A673 (cell line): ENCODE results near the gene ASCL4. TPM values are rescaled to one million over a fixed set of nuclear protein-coding genes. Genes with fewer than 3 reads are reported as not detected.

Experiments
- BruUV-seq: library from RNA; stranded (reverse); fragments of 400-500 nt; replicated peaks from 2 replicates; lab custom pipeline; 2021; lab: Mats Ljungman, UMichigan
- CTCF ChIA-PET: fragments of 300-600 bp; sonication (Branson Sonifier 250); formaldehyde crosslinking; loops from one replicate; lab custom pipeline; 2022; ENCODE audit warnings: antibody characterized with exemption; lab: Charles Lee
- POLR2A ChIA-PET: fragments of 300-600 bp; sonication (Branson Sonifier 250); formaldehyde crosslinking; loops from one replicate; lab custom pipeline; 2022; ENCODE audit warnings: antibody characterized with exemption; ENCODE audit not compliant: low non-redundant PET; lab: Charles Lee
- DNase-seq: peaks from one replicate; pipeline ENCODE4 v3.0.0-alpha.2; 2015; ENCODE audit warnings: low spot score
- H3K27ac ChIP-seq: fragments of 200-600 bp; sonication (generic); 2 replicates; pipeline ENCODE4 v1.5.1; 2016; ENCODE audit warnings: mixed run types, low read depth, mild to moderate bottlenecking, mixed read lengths, antibody characterized with exemption, low read length; ENCODE audit not compliant: poor library complexity, severe bottlenecking
- H3K27me3 ChIP-seq: fragments of 200-600 bp; sonication (generic); replicated peaks from 2 replicates; pipeline ENCODE4 v1.6.1; 2017; ENCODE audit warnings: mixed run types, low read depth, mild to moderate bottlenecking, mixed read lengths, antibody characterized with exemption, low read length; ENCODE audit not compliant: insufficient read depth, poor library complexity
- H3K36me3 ChIP-seq: fragments of 200-600 bp; sonication (generic); 2 replicates; pipeline ENCODE4 v1.6.1; 2016; ENCODE audit warnings: mixed run types, mild to moderate bottlenecking, mixed read lengths, antibody characterized with exemption, low read length; ENCODE audit not compliant: insufficient read depth, poor library complexity, severe bottlenecking
- H3K4me1 ChIP-seq: fragments of 200-600 bp; sonication (generic); 2 replicates; pipeline ENCODE4 v1.6.1; 2017; ENCODE audit warnings: mixed run types, mild to moderate bottlenecking, mixed read lengths, antibody characterized with exemption, low read length; ENCODE audit not compliant: insufficient read depth, poor library complexity, severe bottlenecking
- H3K4me3 ChIP-seq: fragments of 200-600 bp; sonication (generic); 2 replicates; pipeline ENCODE4 v1.5.1; 2016; ENCODE audit warnings: low read depth, mixed run types, mild to moderate bottlenecking, mixed read lengths, low read length; ENCODE audit not compliant: poor library complexity, severe bottlenecking
- H3K9me3 ChIP-seq: fragments of 200-600 bp; sonication (generic); 2 replicates; pipeline ENCODE4 v1.6.1; 2016; ENCODE audit warnings: mixed run types, low read depth, mild to moderate bottlenecking, mixed read lengths, antibody characterized with exemption, low read length; ENCODE audit not compliant: poor library complexity, severe bottlenecking
- EZH2 ChIP-seq: fragments of 200-600 bp; sonication (generic); IDR thresholded peaks from 2 replicates; pipeline ENCODE4 v1.6.1; 2017; ENCODE audit warnings: borderline replicate concordance, low read depth, mild to moderate bottlenecking, mixed read lengths, antibody characterized with exemption, low read length; ENCODE audit not compliant: poor library complexity, severe bottlenecking
- intact Hi-C: fragments of 100-400 bp; cut with micrococcal nuclease; formaldehyde crosslinking; loops from one replicate; pipeline ENCODE4 v1.10.0; 2022; ENCODE audit not compliant: unreplicated experiment
- total RNA-seq: library from RNA; stranded (reverse); gene quantifications from 2 replicates; pipeline ENCODE4 v1.2.3, GENCODE V29; 2021
- TF ChIP-seq, protein P1 (sequence below): fragments of 300-800, 200-600 bp; sonication (generic); conservative IDR thresholded peaks from 2 replicates; pipeline ENCODE4 v1.5.1; 2017; ENCODE audit warnings: low read depth, mild to moderate bottlenecking, antibody characterized with exemption, low read length, moderate library complexity, mixed read lengths

Gene ASCL4
- total RNA-seq, 1 experiment from 2014 or later, result not detected

DNA sequence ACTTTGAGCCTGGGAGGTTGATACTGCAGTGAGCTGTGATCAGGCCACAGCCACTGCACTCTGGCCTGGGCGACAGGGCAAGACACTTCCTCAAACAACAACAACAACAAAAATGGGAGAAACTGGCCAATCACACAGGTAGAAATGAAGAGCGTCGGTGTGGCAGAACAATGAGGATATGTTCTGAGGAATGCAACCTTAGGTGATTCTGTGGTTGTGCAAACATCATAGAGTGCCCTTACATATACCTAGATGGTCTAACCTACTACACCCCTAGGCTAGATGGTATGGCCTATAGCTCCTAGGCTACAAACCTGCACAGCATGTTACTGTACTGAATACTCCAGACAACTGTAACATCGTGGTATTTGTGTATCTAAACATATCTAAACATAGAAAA lies 9.9 kb upstream of the ASCL4 start:
- Histone ChIP-seq H3K9me3 (no peaks in the 10 kb centered on the region), H3K4me3 (no peak overlapping the region), H3K4me1 (peaks cover 5% of the 10 kb centered on the region), H3K27me3 (peaks cover 8% of the 10 kb centered on the region), H3K36me3 (no peaks in the 10 kb centered on the region), H3K27ac (no peak overlapping the region)
- TF ChIP-seq, protein P1, sequence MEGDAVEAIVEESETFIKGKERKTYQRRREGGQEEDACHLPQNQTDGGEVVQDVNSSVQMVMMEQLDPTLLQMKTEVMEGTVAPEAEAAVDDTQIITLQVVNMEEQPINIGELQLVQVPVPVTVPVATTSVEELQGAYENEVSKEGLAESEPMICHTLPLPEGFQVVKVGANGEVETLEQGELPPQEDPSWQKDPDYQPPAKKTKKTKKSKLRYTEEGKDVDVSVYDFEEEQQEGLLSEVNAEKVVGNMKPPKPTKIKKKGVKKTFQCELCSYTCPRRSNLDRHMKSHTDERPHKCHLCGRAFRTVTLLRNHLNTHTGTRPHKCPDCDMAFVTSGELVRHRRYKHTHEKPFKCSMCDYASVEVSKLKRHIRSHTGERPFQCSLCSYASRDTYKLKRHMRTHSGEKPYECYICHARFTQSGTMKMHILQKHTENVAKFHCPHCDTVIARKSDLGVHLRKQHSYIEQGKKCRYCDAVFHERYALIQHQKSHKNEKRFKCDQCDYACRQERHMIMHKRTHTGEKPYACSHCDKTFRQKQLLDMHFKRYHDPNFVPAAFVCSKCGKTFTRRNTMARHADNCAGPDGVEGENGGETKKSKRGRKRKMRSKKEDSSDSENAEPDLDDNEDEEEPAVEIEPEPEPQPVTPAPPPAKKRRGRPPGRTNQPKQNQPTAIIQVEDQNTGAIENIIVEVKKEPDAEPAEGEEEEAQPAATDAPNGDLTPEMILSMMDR, result no peak
- no peak for TF ChIP-seq EZH2
- DNase-seq, result no peak
- ChIA-PET CTCF (no interaction called here), POLR2A (no interaction called here)
- intact Hi-C loops, result no loop called here
- BruUV-seq, result no TSS peak

DNA sequence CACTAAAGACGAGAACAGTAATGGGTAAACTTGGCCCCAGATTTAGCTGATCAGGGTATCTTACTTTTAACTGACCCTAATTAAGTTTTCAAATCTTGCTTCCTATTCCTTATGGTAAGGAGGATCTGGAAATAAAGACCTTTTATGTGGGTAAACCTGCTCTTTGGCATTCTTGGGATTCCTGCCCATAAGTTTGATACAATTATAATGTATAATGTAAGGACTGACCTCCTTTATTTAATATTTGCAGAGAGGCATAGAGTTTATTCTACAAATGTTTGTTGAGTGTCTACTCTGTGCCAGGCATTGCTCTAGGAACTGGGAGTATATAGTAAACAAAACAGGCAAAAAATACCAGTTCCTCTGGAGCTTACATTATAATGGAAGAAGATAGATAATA lies 9.2 kb upstream of the ASCL4 start:
- TF ChIP-seq, protein P1, result no peak
- intact Hi-C loops, result no loop called here
- CTCF ChIA-PET, result no interaction called here
- H3K4me3 ChIP-seq, result no peak overlapping the region
- POLR2A ChIA-PET, result no interaction called here
- peaks cover 12% of the 10 kb centered on the region for H3K27me3 ChIP-seq
- H3K9me3 ChIP-seq, result no peaks in the 10 kb centered on the region
- H3K4me1 ChIP-seq, result peaks cover 3% of the 10 kb centered on the region
- no peak for DNase-seq
- H3K27ac ChIP-seq, result no peak overlapping the region
- H3K36me3 ChIP-seq, result no peaks in the 10 kb centered on the region
- BruUV-seq, result no TSS peak

DNA sequence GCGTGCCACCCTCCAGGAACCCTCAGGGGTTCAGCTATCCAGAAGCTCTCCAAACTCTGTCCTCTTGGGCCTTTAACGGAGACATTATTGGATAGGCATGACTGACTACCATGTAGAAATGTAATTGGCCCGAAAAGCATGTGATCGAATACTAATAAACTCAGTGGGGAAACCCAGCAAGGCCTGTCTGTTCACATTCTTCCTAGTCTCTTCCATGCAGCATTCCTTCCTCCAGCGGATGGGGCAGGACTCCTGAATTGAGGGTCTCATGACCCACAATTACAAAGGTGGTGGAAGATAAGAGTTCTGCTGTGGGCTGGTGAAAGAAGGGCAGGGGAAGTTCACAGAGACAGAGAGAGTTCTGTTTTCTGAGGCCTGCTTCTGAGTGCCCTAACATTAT lies 7.0 kb upstream of the ASCL4 start:
- peaks cover 30% of the 10 kb centered on the region for H3K27me3 ChIP-seq
- CTCF ChIA-PET, result no interaction called here
- TF ChIP-seq, protein P1, result no peak
- TF ChIP-seq EZH2, result no peak
- POLR2A ChIA-PET, result no interaction called here
- H3K9me3 ChIP-seq, result no peaks in the 10 kb centered on the region
- no peaks in the 10 kb centered on the region for H3K4me1 ChIP-seq
- H3K4me3 ChIP-seq, result no peak overlapping the region
- no TSS peak for BruUV-seq
- no peak for DNase-seq
- intact Hi-C loops, result no loop called here
- no peaks in the 10 kb centered on the region for H3K36me3 ChIP-seq
- no peak overlapping the region for H3K27ac ChIP-seq
